ENCODE results near the gene SPATS2.

- no peak for TF ChIP-seq CTCF (IDR thresholded peaks at IDR 0.05 in 2 of 3, conservative IDR thresholded peaks at IDR 0.05 in 1 of 3; ENCODE audit: borderline replicate concordance in 1 of 3, insufficient read depth in 1 of 3, low read depth in 2 of 3, low read length in 2 of 3)
- TF ChIP-seq ELF1 (IDR thresholded peaks at IDR 0.05; ENCODE audit: borderline replicate concordance, low read depth) = no peak
Measured at GRCh38 chr12:49552899-49553298, 185.6 kb downstream of the SPATS2 start.
